GM19099 (cell line): ENCODE results near the gene SFTPB.

Experiments used
- POLR2A ChIP-seq: IDR thresholded peaks from 3 replicates; pipeline ENCODE4 v1.6.1; 2011; ENCODE audit warnings: low read depth; ENCODE audit not compliant: insufficient read length; ENCODE audit errors: extremely low read depth

Gene SFTPB

GRCh38 chr2:85623991-85624390 is 44.0 kb downstream of the SFTPB start:
- TF ChIP-seq POLR2A, result no peak

GRCh38 chr2:85621338-85621737 is 46.7 kb downstream of the SFTPB start:
- TF ChIP-seq POLR2A, result no peak

- no peak for TF ChIP-seq POLR2A
Measured at GRCh38 chr2:85619617-85620016, 48.4 kb downstream of the SFTPB start.

GRCh38 chr2:85615413-85615728 is 52.6 kb downstream of the SFTPB start:
- TF ChIP-seq POLR2A, result no peak

- no peak for TF ChIP-seq POLR2A
Measured at GRCh38 chr2:85613717-85614515, 54.1 kb downstream of the SFTPB start.

GRCh38 chr2:85611705-85612587 is 56.1 kb downstream of the SFTPB start, which contains the start of gene C2orf68:
TSS of gene C2orf68 (minus strand) at chr2:85612066. CDS start at chr2:85611984, 82 bp downstream.
- peak; percentile 81 for TF ChIP-seq POLR2A

- no peak for TF ChIP-seq POLR2A
Measured at GRCh38 chr2:85611217-85611704, 56.7 kb downstream of the SFTPB start.
